H1 (cell line): ENCODE data around the gene SEMA6A. TPM values are rescaled to one million over a fixed set of nuclear protein-coding genes. Genes with fewer than 3 reads are reported as not detected.

Experiments used
- CTCF ChIA-PET: fragments of 300-600 bp; sonication (Branson Sonifier 250); formaldehyde crosslinking; loops from one replicate; lab custom pipeline; 2021; ENCODE audit not compliant: partially characterized antibody; lab: Charles Lee
- POLR2A ChIA-PET: fragments of 300-600 bp; sonication (Branson Sonifier 250); formaldehyde crosslinking; loops from one replicate; lab custom pipeline; 2021; ENCODE audit warnings: inconsistent platforms; ENCODE audit not compliant: partially characterized antibody; lab: Charles Lee
- DNase-seq, 2 experiments: peaks; one replicate each; pipeline versions ENCODE4 v3.0.0 to v3.0.0-alpha.2; 2010 to 2022; ENCODE audit warnings: low spot score in 2 of 2, low read depth in 1 of 2, mixed read lengths in 1 of 2
- FAIRE-seq: peaks from 2 replicates; lab custom pipeline; 2011; peaks lifted over from hg19 to GRCh38; lab: Jason Lieb, UNC
- H2AFZ ChIP-seq: 2 replicates; pipeline ENCODE4 v1.8.1; 2012; ENCODE audit warnings: low read length, inconsistent platforms
- H2AK5ac ChIP-seq: 2 replicates; pipeline ENCODE4 v1.6.1; 2013; ENCODE audit warnings: low read depth, low read length
- H2BK120ac ChIP-seq: replicated peaks from 2 replicates; pipeline ENCODE3; 2013; ENCODE audit warnings: low read depth, low read length, inconsistent platforms
- H2BK12ac ChIP-seq: 2 replicates; pipeline ENCODE4 v1.6.1; 2013; ENCODE audit warnings: low read depth, low read length
- H2BK15ac ChIP-seq: 2 replicates; pipeline ENCODE4 v1.6.1; 2013; ENCODE audit warnings: low read length
- H2BK20ac ChIP-seq: 2 replicates; pipeline ENCODE4 v1.6.1; 2013; ENCODE audit warnings: low read length
- H2BK5ac ChIP-seq: 2 replicates; pipeline ENCODE4 v1.6.1; 2013; ENCODE audit warnings: low read depth, low read length
- H3K14ac ChIP-seq: 2 replicates; pipeline ENCODE4 v1.6.1; 2013; ENCODE audit warnings: inconsistent platforms; ENCODE audit not compliant: insufficient read length
- H3K18ac ChIP-seq: 2 replicates; pipeline ENCODE4 v1.6.1; 2013; ENCODE audit warnings: low read length; ENCODE audit errors: extremely low read depth
- H3K23ac ChIP-seq: 2 replicates; pipeline ENCODE4 v1.6.1; 2013; ENCODE audit warnings: inconsistent platforms; ENCODE audit not compliant: insufficient read length
- H3K23me2 ChIP-seq: 2 replicates; pipeline ENCODE4 v1.6.1; 2013; ENCODE audit warnings: low read depth, low read length
- H3K27ac ChIP-seq: 2 replicates; pipeline ENCODE4 v1.6.1; 2011; ENCODE audit warnings: low read depth, low read length, inconsistent platforms
- H3K27me3 ChIP-seq, 4 experiments: replicated peaks in 1 of 4; 1 replicate in 1 of 4; 2 replicates in 3 of 4; pipeline versions ENCODE4 v1.6.1 to v1.8.1; 2011 to 2013; ENCODE audit warnings: low read length in 3 of 4, mild to moderate bottlenecking in 3 of 4, inconsistent platforms in 2 of 4, mixed read lengths in 2 of 4, moderate library complexity in 1 of 4; ENCODE audit not compliant: control insufficient read depth in 3 of 4, insufficient read depth in 3 of 4; ENCODE audit errors: extremely low read depth in 1 of 4
- H3K36me3 ChIP-seq, 4 experiments: 2 replicates each; pipeline versions ENCODE4 v1.6.1 to v1.8.1; 2011 to 2013; ENCODE audit warnings: mild to moderate bottlenecking in 4 of 4, low read length in 3 of 4, moderate library complexity in 2 of 4, control low read depth in 1 of 4, inconsistent platforms in 1 of 4; ENCODE audit not compliant: insufficient read depth in 4 of 4, control insufficient read depth in 2 of 4
- H3K4ac ChIP-seq: replicated peaks from 2 replicates; pipeline ENCODE3; 2013; ENCODE audit warnings: low read length, low read depth, mixed read lengths, inconsistent platforms; ENCODE audit not compliant: insufficient read length
- H3K4me1 ChIP-seq, 4 experiments: replicated peaks in 1 of 4; 1 replicate in 1 of 4; 2 replicates in 3 of 4; pipeline versions ENCODE4 v1.6.1 to v1.8.1; 2011 to 2013; ENCODE audit warnings: low read length in 3 of 4, inconsistent platforms in 2 of 4, mixed read lengths in 1 of 4; ENCODE audit not compliant: insufficient read depth in 4 of 4, control insufficient read depth in 3 of 4
- H3K4me2 ChIP-seq, 2 experiments: 2 replicates each; pipeline versions ENCODE4 v1.6.1 to v1.8.1; 2011 to 2013; ENCODE audit warnings: low read depth in 2 of 2, low read length in 2 of 2, control low read depth in 1 of 2, inconsistent platforms in 1 of 2, mild to moderate bottlenecking in 1 of 2; ENCODE audit not compliant: insufficient read depth in 1 of 2
- H3K4me3 ChIP-seq, 4 experiments: fragments of 200-600, 300-600 bp in 1 of 4; sonication (generic), shearing (Covaris generic), sonication (Bioruptor Twin) in 1 of 4; 2 replicates each; pipeline versions ENCODE4 v1.5.1 to v1.8.1; 2011 to 2016; ENCODE audit warnings: low read length in 4 of 4, low read depth in 3 of 4, control low read depth in 2 of 4, inconsistent platforms in 2 of 4, mild to moderate bottlenecking in 2 of 4, mixed read lengths in 1 of 4, moderate library complexity in 1 of 4; ENCODE audit not compliant: insufficient read depth in 2 of 4; ENCODE audit errors: extremely low read depth in 1 of 4
- H3K56ac ChIP-seq: replicated peaks from 2 replicates; pipeline ENCODE3; 2013; ENCODE audit warnings: low read depth, mild to moderate bottlenecking, mixed read lengths, low read length, inconsistent platforms; ENCODE audit not compliant: insufficient read length
- H3K79me1 ChIP-seq: 2 replicates; pipeline ENCODE4 v1.6.1; 2013; ENCODE audit warnings: low read depth, low read length, control low read depth
- H3K79me2 ChIP-seq, 2 experiments: 2 replicates each; pipeline versions ENCODE4 v1.6.1 to v1.8.1; 2012 to 2013; ENCODE audit warnings: low read length in 2 of 2, mild to moderate bottlenecking in 2 of 2, inconsistent platforms in 1 of 2; ENCODE audit not compliant: insufficient read depth in 2 of 2, control insufficient read depth in 1 of 2
- H3K9ac ChIP-seq, 4 experiments: replicated peaks in 1 of 4; 1 replicate in 1 of 4; 2 replicates in 3 of 4; pipeline versions ENCODE4 v1.6.1 to v1.8.1; 2011 to 2013; ENCODE audit warnings: low read depth in 3 of 4, low read length in 3 of 4, control low read depth in 2 of 4, mild to moderate bottlenecking in 2 of 4, moderate library complexity in 2 of 4, inconsistent platforms in 1 of 4; ENCODE audit errors: extremely low read depth in 1 of 4
- H3K9me3 ChIP-seq, 2 experiments: 2 replicates each; pipeline versions ENCODE4 v1.6.1 to v1.8.1; 2012 to 2013; ENCODE audit warnings: mild to moderate bottlenecking in 2 of 2, moderate library complexity in 2 of 2, control low read depth in 1 of 2, inconsistent platforms in 1 of 2, low read depth in 1 of 2, low read length in 1 of 2, mixed read lengths in 1 of 2; ENCODE audit not compliant: insufficient read depth in 2 of 2
- H4K20me1 ChIP-seq, 2 experiments: replicated peaks in 1 of 2; 2 replicates each; pipeline versions ENCODE3 to v1.8.1; 2011 to 2013; ENCODE audit warnings: inconsistent platforms in 2 of 2, low read length in 2 of 2, mild to moderate bottlenecking in 1 of 2; ENCODE audit not compliant: insufficient read depth in 2 of 2, control insufficient read depth in 1 of 2
- H4K5ac ChIP-seq: 2 replicates; pipeline ENCODE4 v1.6.1; 2013; ENCODE audit warnings: low read length, low read depth, mixed read lengths, inconsistent platforms; ENCODE audit not compliant: insufficient read length
- H4K8ac ChIP-seq: 2 replicates; pipeline ENCODE4 v1.8.0; 2013; ENCODE audit warnings: mild to moderate bottlenecking, moderate library complexity, low read length, inconsistent platforms; ENCODE audit not compliant: insufficient read depth; ENCODE audit errors: extremely low read depth
- H4K91ac ChIP-seq: replicated peaks from 2 replicates; pipeline ENCODE3; 2013; ENCODE audit warnings: low read length, mixed read lengths, inconsistent platforms; ENCODE audit not compliant: insufficient read length
- JUND ChIP-seq: IDR thresholded peaks from 2 replicates; pipeline ENCODE4 v1.6.1; 2011; ENCODE audit warnings: mild to moderate bottlenecking, improper control_type of control experiment, low read length
- POLR2AphosphoS5 ChIP-seq: IDR thresholded peaks from 2 replicates; pipeline ENCODE4 v1.6.1; 2011; ENCODE audit warnings: low read depth, low read length
- WGBS, 2 experiments: shearing (Covaris generic) in 1 of 2; methylation state at CpG; one replicate each; pipeline versions ENCODE4 v1.1.6 to v1.1.7; 2013 to 2015; ENCODE audit warnings: low lambda C conversion rate in 2 of 2, mixed read lengths in 2 of 2, inconsistent platforms in 1 of 2, low coverage in 1 of 2, missing lambda C conversion rate in 1 of 2; ENCODE audit not compliant: insufficient replicate concordance in 2 of 2, insufficient coverage in 1 of 2, insufficient read length in 1 of 2; ENCODE audit errors: extremely low coverage in 1 of 2, missing lambda C conversion rate in 1 of 2; 5-methylcytosine and 5-hydroxymethylcytosine counted together
- polyA plus RNA-seq, 7 experiments: library from polyadenylated mRNA; depleted of rRNA in 3 of 7; stranded (reverse) in 5 of 7; unstranded in 2 of 7; fragments of >200 nt in 5 of 7; fragments of 200-250 nt in 2 of 7; gene quantifications; 1 replicate in 5 of 7; 2 replicates in 1 of 7; 4 replicates in 1 of 7; pipeline versions ENCODE4 v1.2.1 to v1.2.3, GENCODE V29; 2011 to 2013; ENCODE audit warnings: missing spikeins in 2 of 7, mixed read lengths in 2 of 7
- total RNA-seq: library from RNA; stranded (reverse); fragmentation: NEBNext Ultra II Directional; extraction: Animal tissue kit (Norgen Biotek cat#: 25700); gene quantifications from 2 replicates; pipeline ENCODE4 v1.2.1, GENCODE V29; 2021

Gene SEMA6A
- total and polyA plus RNA-seq, 2 of the 8 experiments (the other 6 are each of a cell fraction or from before 2014, with no cell fraction given): 78.3 to 277 TPM

- TF ChIP-seq JUND (no peak), POLR2AphosphoS5 (peak; percentile 71; the same call in 1 of the 2 replicates)
- 0 out of 2 replicates have a peak overlapping the region, but pooled peaks have one; percentile 19 for H3K27ac ChIP-seq
- no peak overlapping the region for H4K91ac ChIP-seq
- 87% methylated on average over 7 of the region's 7 CpGs; no CpG with 5 or more reads in 1 of the 2 experiments for WGBS, 2 experiments
- ChIA-PET CTCF (no interaction called here), POLR2A (interaction anchor here (1.3 kb wide), 1 partner anchor 9 kb away, joined by 3 read pairs; no protein-coding TSS in a partner anchor)
- no peak overlapping the region for H2BK15ac ChIP-seq
- H3K9me3 ChIP-seq: no peaks in the 10 kb centered on the region
- no peak overlapping the region for H3K4me3 ChIP-seq
- H3K79me1 ChIP-seq: peaks cover 3% of the 10 kb centered on the region; the same call in 1 of the 2 replicates
- FAIRE-seq (no peak), DNase-seq (no peak)
- no peak overlapping the region for H2BK20ac ChIP-seq
- no peak overlapping the region for H2BK5ac ChIP-seq
- H2BK12ac ChIP-seq: no peak overlapping the region
- H4K20me1 ChIP-seq: peaks cover 2 to 3% of the 10 kb centered on the region in 2 experiments
- H3K4me2 ChIP-seq: no peak overlapping the region
- H3K9ac ChIP-seq: no peak overlapping the region
- no peak overlapping the region for H3K18ac ChIP-seq
- H4K8ac ChIP-seq: no peak overlapping the region
- H3K23me2 ChIP-seq: no peaks in the 10 kb centered on the region
- H4K5ac ChIP-seq: no peak overlapping the region
- no peak overlapping the region for H3K56ac ChIP-seq
- peaks cover 48 to 100% (median 83%) of the 10 kb centered on the region in 4 experiments for H3K36me3 ChIP-seq
- H3K14ac ChIP-seq: no peak overlapping the region
- H2AFZ ChIP-seq: no peak overlapping the region
- H3K79me2 ChIP-seq: no peaks in the 10 kb centered on the region; a peak in 1 of 4 replicates
- H3K4ac ChIP-seq: no peak overlapping the region
- no peaks in the 10 kb centered on the region for H3K27me3 ChIP-seq
- H3K4me1 ChIP-seq: no peaks in the 10 kb centered on the region
- H3K23ac ChIP-seq: no peak overlapping the region
- H2BK120ac ChIP-seq: no peak overlapping the region
- H2AK5ac ChIP-seq: no peak overlapping the region
These were observed 94.6 kb downstream of the SEMA6A start for GRCh38 chr5:116479776-116480675.
